Cardiac fibroblast (primary cell): ENCODE data around the gene PUDP.
"Not testable (repeated sequence)": the region's sequence is repeated elsewhere in the genome, so short reads cannot be mapped to it uniquely, and the experiment has no call there.

ENCODE experiments used
- DNase-seq, 2 donors: peaks; one replicate each; pipeline versions ENCODE4 v3.0.0 to v3.0.0-alpha.2; 2010; ENCODE audit warnings: low read depth in 2 of 2
- H3K4me3 ChIP-seq, 2 donors: replicated peaks in 1 of 2; 1 replicate in 1 of 2; 2 replicates in 1 of 2; pipeline ENCODE4 v1.5.1; 2011; ENCODE audit warnings: low read depth in 2 of 2, low read length in 2 of 2, mild to moderate bottlenecking in 2 of 2, moderate library complexity in 1 of 2
- TF ChIP-seq, protein P1 (sequence below): IDR thresholded peaks from one replicate; pipeline ENCODE4 v1.5.1; 2011; ENCODE audit warnings: low read depth, mild to moderate bottlenecking, low read length, inconsistent platforms

Gene PUDP

DNA sequence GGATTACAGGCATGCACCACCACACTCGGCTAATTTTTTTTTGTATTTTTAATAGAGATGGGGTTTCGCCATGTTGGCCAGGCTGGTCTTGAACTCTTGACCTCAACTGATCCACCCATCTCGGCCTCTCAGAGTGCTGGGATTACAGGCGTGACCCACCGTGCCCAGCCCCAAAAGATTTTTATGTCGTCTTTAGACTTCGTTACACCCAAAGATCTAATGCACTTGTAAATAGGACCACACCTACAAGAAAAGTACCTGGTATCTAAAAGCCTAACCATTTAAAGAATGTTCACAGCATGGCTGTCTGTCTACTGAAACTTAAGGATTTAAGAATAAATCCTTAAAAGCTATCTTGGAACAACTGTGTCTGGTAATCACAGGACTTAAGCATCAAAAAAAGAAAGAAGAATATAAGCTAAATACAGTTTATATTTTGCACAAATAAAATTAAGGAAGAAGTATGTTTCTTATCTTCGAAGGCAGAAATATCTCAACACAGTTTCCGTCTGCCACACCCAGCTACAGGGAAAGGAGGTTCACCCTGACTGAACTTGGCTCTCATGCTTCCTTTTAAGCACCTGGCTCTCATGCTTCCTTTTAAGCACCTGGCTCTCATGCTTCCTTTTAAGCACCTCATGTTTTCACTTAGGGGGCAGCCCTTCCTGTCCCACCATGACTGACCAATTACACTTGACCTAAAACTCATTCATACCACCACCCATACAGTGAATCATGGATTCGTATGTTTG, 92.4 kb downstream of the PUDP start:
- TF ChIP-seq, protein P1, sequence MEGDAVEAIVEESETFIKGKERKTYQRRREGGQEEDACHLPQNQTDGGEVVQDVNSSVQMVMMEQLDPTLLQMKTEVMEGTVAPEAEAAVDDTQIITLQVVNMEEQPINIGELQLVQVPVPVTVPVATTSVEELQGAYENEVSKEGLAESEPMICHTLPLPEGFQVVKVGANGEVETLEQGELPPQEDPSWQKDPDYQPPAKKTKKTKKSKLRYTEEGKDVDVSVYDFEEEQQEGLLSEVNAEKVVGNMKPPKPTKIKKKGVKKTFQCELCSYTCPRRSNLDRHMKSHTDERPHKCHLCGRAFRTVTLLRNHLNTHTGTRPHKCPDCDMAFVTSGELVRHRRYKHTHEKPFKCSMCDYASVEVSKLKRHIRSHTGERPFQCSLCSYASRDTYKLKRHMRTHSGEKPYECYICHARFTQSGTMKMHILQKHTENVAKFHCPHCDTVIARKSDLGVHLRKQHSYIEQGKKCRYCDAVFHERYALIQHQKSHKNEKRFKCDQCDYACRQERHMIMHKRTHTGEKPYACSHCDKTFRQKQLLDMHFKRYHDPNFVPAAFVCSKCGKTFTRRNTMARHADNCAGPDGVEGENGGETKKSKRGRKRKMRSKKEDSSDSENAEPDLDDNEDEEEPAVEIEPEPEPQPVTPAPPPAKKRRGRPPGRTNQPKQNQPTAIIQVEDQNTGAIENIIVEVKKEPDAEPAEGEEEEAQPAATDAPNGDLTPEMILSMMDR = no peak
- no peak for DNase-seq
- H3K4me3 ChIP-seq = no peak overlapping the region

DNA sequence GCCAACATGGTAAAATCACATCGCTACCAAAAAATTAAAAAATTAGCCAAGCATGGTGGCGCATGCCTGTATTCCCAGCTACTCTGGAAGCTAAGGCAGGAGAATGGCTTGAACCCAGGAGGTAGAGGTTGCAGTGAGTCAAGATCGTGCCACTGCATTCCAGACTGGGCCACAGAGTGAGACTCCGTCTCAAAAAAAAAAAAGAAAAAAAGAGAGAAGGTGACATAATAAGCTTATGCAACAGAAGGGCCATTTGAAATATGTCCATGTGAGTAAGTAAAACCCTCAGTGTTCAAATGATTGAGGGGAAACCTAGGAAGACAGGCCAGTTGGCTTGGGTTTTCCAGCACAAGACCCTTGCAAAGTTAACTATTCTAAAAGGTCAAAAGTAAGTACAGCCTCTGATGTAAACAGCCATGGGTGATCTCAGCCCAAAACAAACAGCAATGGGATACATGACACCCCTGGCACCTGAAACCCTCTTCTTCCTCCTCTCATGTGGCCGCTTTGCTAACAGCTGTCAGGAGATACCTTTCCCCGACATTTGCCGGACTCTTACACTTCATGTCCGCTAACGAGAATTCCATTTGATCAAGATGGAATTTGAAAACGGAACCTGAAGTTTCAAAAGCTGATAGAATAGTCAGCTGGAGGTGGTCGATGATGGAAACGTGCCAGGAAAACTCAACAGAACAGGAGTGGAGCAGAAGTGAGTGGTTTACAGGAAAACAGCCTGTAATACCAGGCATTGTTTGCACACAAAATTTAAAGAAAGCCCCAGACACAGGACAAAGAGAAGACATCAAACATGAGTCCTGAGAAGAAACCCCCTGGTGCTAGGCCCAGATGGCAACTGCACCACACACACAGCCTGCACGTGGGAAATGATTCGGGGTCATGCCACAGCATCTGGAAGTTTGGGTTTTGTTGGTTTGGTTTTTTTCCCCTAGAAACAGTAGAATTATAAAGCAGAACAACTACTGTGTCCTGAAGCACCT, 93.4 kb downstream of the PUDP start:
- peak in 1 of 2 donors; percentile 15 for DNase-seq
- H3K4me3 ChIP-seq = no peak overlapping the region
- TF ChIP-seq, protein P1 = no peak

DNA sequence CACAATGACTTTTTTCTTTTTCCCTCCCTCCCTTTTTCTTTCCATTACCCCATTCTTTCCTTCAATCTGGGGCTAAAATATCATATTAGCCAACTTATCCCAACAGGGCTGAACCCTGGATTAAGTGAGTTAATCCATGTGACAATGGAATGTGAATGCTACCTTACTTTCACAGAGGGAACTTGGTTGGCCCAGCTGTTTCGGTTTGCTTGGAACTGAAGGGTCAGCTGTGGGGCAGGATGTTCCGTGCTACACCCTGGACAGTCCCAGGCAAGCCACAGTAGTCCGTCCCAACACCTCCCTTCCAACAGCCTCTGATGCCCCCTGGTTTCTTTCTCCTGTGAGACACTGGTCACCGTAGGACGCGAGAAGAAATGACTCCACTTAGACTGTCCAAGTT, 95.4 kb downstream of the PUDP start:
- H3K4me3 ChIP-seq = no peak overlapping the region
- DNase-seq = no peak
- TF ChIP-seq, protein P1 = no peak

DNA sequence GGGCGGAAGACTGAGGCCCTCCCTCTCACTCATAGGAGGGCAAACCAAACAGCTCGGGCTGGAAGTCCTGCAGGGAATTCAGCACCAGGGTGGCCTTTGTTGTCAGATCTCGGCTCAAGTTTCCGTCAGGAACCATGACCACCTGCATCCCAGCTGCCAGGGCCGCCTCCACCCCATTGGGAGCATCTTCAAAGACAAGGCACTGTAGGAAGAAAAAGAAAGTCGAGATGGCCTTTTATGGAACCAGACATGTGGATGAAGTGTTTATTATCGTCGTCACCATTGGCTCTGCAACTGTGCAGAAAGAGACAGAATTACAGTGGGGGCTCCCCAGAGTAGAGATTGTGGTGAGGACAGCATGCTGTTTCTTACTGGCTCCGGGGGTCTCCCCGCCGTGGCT, 97.7 kb downstream of the PUDP start:
- no peak for DNase-seq
- no peak overlapping the region for H3K4me3 ChIP-seq
- TF ChIP-seq, protein P1 = no peak

DNA sequence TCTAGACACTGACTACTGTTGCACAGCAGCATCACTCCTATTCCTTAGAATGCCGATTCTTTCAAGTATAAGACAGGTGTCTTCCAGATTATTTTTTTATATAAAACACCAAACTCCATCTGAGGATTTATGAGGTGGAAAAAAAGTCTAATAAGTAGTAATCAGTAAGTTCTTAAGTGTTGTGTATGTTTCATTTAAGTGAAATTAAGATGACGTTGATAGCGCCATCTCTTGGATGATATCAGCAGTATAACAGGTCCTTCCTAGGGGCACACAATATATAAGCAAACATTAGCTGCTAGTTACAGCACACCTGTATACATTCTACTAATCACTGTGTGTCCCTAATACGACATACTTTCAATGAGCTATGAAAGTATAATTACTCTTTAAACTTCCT, 100.0 kb downstream of the PUDP start:
- no peak overlapping the region for H3K4me3 ChIP-seq
- no peak for DNase-seq
- TF ChIP-seq, protein P1 = no peak

DNA sequence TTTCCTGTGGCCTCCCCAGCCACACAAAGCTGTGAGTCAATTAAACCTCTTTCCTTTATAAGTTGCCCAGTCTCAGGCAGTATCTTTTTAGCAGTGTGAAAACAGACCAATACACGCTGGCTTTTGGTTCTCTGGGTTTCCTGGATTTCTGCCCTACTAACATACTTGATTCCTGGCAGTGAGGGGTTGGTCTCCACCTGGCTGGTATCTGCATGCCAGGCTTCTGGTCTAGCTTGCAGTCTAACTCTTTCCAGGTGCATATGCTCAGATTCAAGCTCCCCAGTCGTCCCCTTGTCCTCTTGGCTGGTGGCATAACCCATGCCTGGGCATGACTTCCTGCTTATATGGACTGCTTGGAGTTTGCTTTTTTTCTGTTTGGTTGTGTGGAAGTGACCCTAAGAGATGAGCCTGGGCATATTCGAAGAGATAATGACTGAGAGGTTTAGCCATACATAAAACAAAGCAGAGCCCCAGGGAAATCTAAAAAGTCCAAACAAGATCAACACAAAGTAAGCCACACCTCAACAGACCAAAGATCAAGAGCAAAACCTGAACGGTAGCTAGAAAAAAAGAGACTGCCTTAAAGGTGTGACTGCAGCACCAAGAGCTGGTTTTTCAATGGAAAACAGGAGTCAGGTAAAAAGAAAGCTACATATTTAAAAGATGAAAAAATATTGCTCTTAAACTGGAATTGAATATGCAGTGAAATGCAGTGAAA, 102.6 kb downstream of the PUDP start:
- DNase-seq = no peak
- TF ChIP-seq, protein P1 = no peak
- no peak overlapping the region for H3K4me3 ChIP-seq

DNA sequence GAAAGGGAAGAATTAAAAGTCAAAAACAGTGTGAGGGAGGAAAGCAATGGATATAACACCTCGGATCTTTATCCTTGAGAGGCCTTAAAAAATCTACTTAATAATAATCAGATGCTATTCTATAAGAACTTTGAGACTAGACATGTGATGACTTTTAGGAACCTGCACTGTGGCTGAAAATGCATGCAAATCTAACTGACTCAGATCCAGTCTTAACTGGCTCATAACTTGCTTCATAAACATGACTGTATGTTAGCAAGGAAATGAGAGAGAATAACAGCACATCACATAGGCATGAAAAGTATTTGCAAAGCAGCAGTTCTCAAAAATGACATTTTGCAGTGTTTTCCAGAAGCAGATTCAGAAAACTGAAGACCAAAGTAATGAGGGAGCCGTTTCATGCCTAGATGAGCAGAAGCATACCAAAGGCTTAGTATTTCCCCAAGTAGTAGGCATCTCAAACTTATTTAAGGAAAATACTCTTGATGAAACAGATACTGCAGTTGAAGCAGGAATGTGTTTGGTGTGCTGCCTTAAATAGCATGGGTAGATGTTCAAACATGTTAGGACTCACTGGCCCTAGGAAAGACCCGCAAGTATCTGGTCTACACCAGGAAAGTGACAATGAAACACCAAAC, 104.0 kb downstream of the PUDP start:
- not testable (repeated sequence) for H3K4me3 ChIP-seq
- DNase-seq = peak; percentile 43 to 71
